Measurements from ENCODE around the gene GSC2.

The GSC2 gene

GRCh38 chr22:19139001-19139356, 11.1 kb downstream of the GSC2 start:
- POLR2A ChIA-PET: no interaction called here
- CTCF ChIA-PET: interaction anchor here (2.1 kb wide), 1 partner anchor 40 kb away, joined by 5 read pairs; the partner anchor contains the start of gene SLC25A1
- TF ChIP-seq CTCF (IDR thresholded peaks at IDR 0.05; ENCODE audit: control extremely low read depth, extremely low read depth, low read depth, missing control alignments): no peak
- no peak for DNase-seq (ENCODE audit: extremely low spot score)

GRCh38 chr22:19138217-19139000, 11.7 kb downstream of the GSC2 start:
- ChIA-PET POLR2A (no interaction called here), CTCF (interaction anchor here (2.1 kb wide), 1 partner anchor 41 kb away, joined by 5 read pairs; the partner anchor contains the start of gene SLC25A1)
- DNase-seq (ENCODE audit: extremely low spot score): no peak
- no peak for TF ChIP-seq CTCF (IDR thresholded peaks at IDR 0.05; ENCODE audit: control extremely low read depth, extremely low read depth, low read depth, missing control alignments)

- DNase-seq (ENCODE audit: extremely low spot score): no peak
- ChIA-PET CTCF (no interaction called here), POLR2A (no interaction called here)
- no peak for TF ChIP-seq CTCF (IDR thresholded peaks at IDR 0.05; ENCODE audit: control extremely low read depth, extremely low read depth, low read depth, missing control alignments)
These were observed 12.5 kb downstream of the GSC2 start for GRCh38 chr22:19137384-19138216.

GRCh38 chr22:19136915-19137314, 13.2 kb downstream of the GSC2 start:
- no peak for DNase-seq (ENCODE audit: extremely low spot score)
- TF ChIP-seq CTCF (IDR thresholded peaks at IDR 0.05; ENCODE audit: control extremely low read depth, extremely low read depth, low read depth, missing control alignments): no peak
- ChIA-PET POLR2A (no interaction called here), CTCF (no interaction called here)

GRCh38 chr22:19134874-19135273, 15.2 kb downstream of the GSC2 start:
- ChIA-PET POLR2A (no interaction called here), CTCF (interaction anchor here (2.9 kb wide), 1 partner anchor 10 kb away, joined by 15 read pairs; the partner anchor contains the start of gene ESS2)
- DNase-seq (ENCODE audit: extremely low spot score): no peak
- no peak for TF ChIP-seq CTCF (IDR thresholded peaks at IDR 0.05; ENCODE audit: control extremely low read depth, extremely low read depth, low read depth, missing control alignments)

GRCh38 chr22:19134176-19134831, 15.8 kb downstream of the GSC2 start:
- ChIA-PET POLR2A (interaction anchor here (1.0 kb wide), 1 partner anchor 8 kb away, joined by 4 read pairs; no protein-coding TSS in a partner anchor), CTCF (interaction anchor here (1.2 to 2.9 kb wide), 2 partner anchors 10 to 24 kb away, joined by 3 to 15 read pairs; partner anchors contain the start of gene ESS2)
- DNase-seq (ENCODE audit: extremely low spot score): no peak
- TF ChIP-seq CTCF (IDR thresholded peaks at IDR 0.05; ENCODE audit: control extremely low read depth, extremely low read depth, low read depth, missing control alignments): no peak

Data from GM10248 (cell line).